Natural killer cell (primary cell): ENCODE data around the gene HOXB4. TPM values are rescaled to one million over a fixed set of nuclear protein-coding genes. Genes with fewer than 3 reads are reported as not detected.
"Not testable (repeated sequence)": the region's sequence is repeated elsewhere in the genome, so short reads cannot be mapped to it uniquely, and the experiment has no call there.

Source experiments
- ATAC-seq, 3 donors: fragments of 150-1000 bp in 2 of 3; fragments of 200-7000 bp in 1 of 3; cut with Tn5 transposase; 1 replicate in 1 of 3; 2 replicates in 2 of 3; pipeline ENCODE4 v1.10.0; 2021; ENCODE audit warnings: mild to moderate bottlenecking in 2 of 3, moderate library complexity in 2 of 3
- DNase-seq, 2 donors: peaks; one replicate each; pipeline versions ENCODE4 v3.0.0 to v3.0.0-alpha.2; 2013 to 2021; ENCODE audit warnings: mixed read lengths in 1 of 2
- H3K27ac ChIP-seq: one replicate; pipeline ENCODE4 v1.5.1; 2013; ENCODE audit warnings: mild to moderate bottlenecking, low read length
- H3K27me3 ChIP-seq: one replicate; pipeline ENCODE4 v1.6.1; 2013; ENCODE audit warnings: low read length; ENCODE audit not compliant: control insufficient read depth, insufficient read depth
- H3K36me3 ChIP-seq: one replicate; pipeline ENCODE4 v1.6.1; 2013; ENCODE audit warnings: low read length; ENCODE audit not compliant: control insufficient read depth, insufficient read depth
- H3K4me1 ChIP-seq: one replicate; pipeline ENCODE4 v1.6.1; 2013; ENCODE audit warnings: low read length; ENCODE audit not compliant: control insufficient read depth, insufficient read depth
- H3K4me3 ChIP-seq: one replicate; pipeline ENCODE4 v1.5.1; 2013; ENCODE audit warnings: low read length
- H3K9me3 ChIP-seq: one replicate; pipeline ENCODE4 v1.6.1; 2013; ENCODE audit warnings: low read length; ENCODE audit not compliant: control insufficient read depth, insufficient read depth
- H3K27ac Mint-ChIP-seq, 2 donors: one replicate each; pipeline ENCODE4 v1.8.0; 2022; ENCODE audit warnings: mild to moderate bottlenecking in 2 of 2, mixed read lengths in 2 of 2, moderate library complexity in 1 of 2
- H3K27me3 Mint-ChIP-seq, 2 donors: one replicate each; pipeline ENCODE4 v1.8.0; 2022; ENCODE audit warnings: low read depth in 2 of 2, mixed read lengths in 2 of 2
- H3K36me3 Mint-ChIP-seq: one replicate; pipeline ENCODE4 v1.8.0; 2022; ENCODE audit warnings: mixed read lengths
- H3K4me1 Mint-ChIP-seq, 2 donors: one replicate each; pipeline ENCODE4 v1.8.0; 2022; ENCODE audit warnings: mixed read lengths in 2 of 2
- H3K4me3 Mint-ChIP-seq: one replicate; pipeline ENCODE4 v1.8.0; 2022; ENCODE audit warnings: mild to moderate bottlenecking, moderate library complexity, mixed read lengths
- H3K9me3 Mint-ChIP-seq, 2 donors: one replicate each; pipeline ENCODE4 v1.8.0; 2022; ENCODE audit warnings: mixed read lengths in 2 of 2
- WGBS: methylation state at CpG from one replicate; pipeline ENCODE4 v1.1.7; 2013; ENCODE audit warnings: missing lambda C conversion rate; ENCODE audit not compliant: insufficient coverage; 5-methylcytosine and 5-hydroxymethylcytosine counted together
- intact Hi-C: fragments of 100-400 bp; cut with micrococcal nuclease; formaldehyde crosslinking; loops from one replicate; pipeline ENCODE4 v1.14.2; 2022
- total RNA-seq, 4 donors: library from RNA; stranded (reverse); fragments of 120-200 nt in 1 of 4; gene quantifications; one replicate each; pipeline versions ENCODE4 v1.2.3 to v1.2.4, GENCODE V29; 2013 to 2022
- TF ChIP-seq, protein P1 (sequence below): fragments of 200-600 bp; IDR thresholded peaks from one replicate; pipeline ENCODE4 v1.8.0; 2022; ENCODE audit warnings: antibody characterized with exemption

The HOXB4 gene
- total RNA-seq, 3 donors from 2014 or later (not counting 1 experiment from before 2014, with no cell fraction given), result 3.5 to 6.7 (median 5.7) TPM

DNA sequence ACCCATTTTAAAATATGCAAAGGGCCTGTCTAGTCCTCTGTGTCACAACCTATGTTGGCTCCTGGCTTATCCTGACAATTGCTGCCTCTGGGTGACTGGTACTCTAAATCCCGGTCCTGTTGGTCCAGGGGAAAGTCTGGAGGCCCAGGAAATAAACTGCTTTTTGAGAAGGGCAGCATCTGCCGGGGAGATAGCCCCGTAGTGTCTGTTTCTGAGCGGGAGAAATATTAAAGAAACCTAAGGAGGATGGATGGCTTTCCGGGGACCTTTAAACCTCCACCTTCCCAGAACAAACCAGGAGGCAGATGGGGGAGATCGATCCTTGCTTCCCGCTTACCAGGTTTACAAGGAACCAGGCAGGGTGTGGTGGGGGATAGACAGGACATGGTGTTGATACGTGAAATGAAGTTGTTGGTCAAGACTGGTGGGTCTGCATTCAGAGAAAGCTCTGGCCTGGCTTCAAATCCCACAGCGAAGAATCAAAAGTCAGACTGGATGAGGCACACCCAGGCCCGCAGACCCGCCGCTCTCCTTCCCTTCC lies 37.0 kb downstream of the HOXB4 start:
- DNase-seq, result peak in 1 of 2 donors; percentile 40
- 33% methylated on average over 11 of the region's 12 CpGs for WGBS

GRCh38 chr17:48540213-48540612 lies 37.9 kb downstream of the HOXB4 start:
- no peaks in the 10 kb centered on the region for H3K9me3 ChIP-seq
- H3K4me1 ChIP-seq, result peaks cover 31% of the 10 kb centered on the region
- H3K4me1 Mint-ChIP-seq, result peaks cover 43 to 46% of the 10 kb centered on the region in 2 donors
- H3K27me3 ChIP-seq, result no peaks in the 10 kb centered on the region
- no peak overlapping the region for H3K27ac ChIP-seq
- H3K9me3 Mint-ChIP-seq, result no peaks in the 10 kb centered on the region
- peaks cover 7% of the 10 kb centered on the region for H3K36me3 Mint-ChIP-seq
- peak overlapping the region; percentile 57 for H3K4me3 Mint-ChIP-seq
- no peaks in the 10 kb centered on the region for H3K36me3 ChIP-seq
- ATAC-seq, result no peak
- WGBS, result 100% methylated on average over 1 of the region's 1 CpG
- H3K27ac Mint-ChIP-seq, result peak overlapping the region; percentile 41 to 99
- TF ChIP-seq, protein P1, sequence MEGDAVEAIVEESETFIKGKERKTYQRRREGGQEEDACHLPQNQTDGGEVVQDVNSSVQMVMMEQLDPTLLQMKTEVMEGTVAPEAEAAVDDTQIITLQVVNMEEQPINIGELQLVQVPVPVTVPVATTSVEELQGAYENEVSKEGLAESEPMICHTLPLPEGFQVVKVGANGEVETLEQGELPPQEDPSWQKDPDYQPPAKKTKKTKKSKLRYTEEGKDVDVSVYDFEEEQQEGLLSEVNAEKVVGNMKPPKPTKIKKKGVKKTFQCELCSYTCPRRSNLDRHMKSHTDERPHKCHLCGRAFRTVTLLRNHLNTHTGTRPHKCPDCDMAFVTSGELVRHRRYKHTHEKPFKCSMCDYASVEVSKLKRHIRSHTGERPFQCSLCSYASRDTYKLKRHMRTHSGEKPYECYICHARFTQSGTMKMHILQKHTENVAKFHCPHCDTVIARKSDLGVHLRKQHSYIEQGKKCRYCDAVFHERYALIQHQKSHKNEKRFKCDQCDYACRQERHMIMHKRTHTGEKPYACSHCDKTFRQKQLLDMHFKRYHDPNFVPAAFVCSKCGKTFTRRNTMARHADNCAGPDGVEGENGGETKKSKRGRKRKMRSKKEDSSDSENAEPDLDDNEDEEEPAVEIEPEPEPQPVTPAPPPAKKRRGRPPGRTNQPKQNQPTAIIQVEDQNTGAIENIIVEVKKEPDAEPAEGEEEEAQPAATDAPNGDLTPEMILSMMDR, result no peak
- H3K27me3 Mint-ChIP-seq, result peaks cover 0 to 24% of the 10 kb centered on the region in 2 donors
- no peak for DNase-seq
- intact Hi-C loops, result no loop called here
- H3K4me3 ChIP-seq, result no peak overlapping the region

More for the DNA sequence above, 37.0 kb downstream of the HOXB4 start:
- H3K9me3 Mint-ChIP-seq, result no peaks in the 10 kb centered on the region
- peaks cover 52% of the 10 kb centered on the region in 2 donors for H3K4me1 Mint-ChIP-seq
- H3K27me3 ChIP-seq, result no peaks in the 10 kb centered on the region
- H3K27me3 Mint-ChIP-seq, result peaks cover 0 to 26% of the 10 kb centered on the region in 2 donors
- peaks cover 35% of the 10 kb centered on the region for H3K4me1 ChIP-seq
- TF ChIP-seq, protein P1, result no peak
- peak overlapping the region; percentile 99 for H3K4me3 Mint-ChIP-seq
- peak overlapping the region; percentile 77 for H3K4me3 ChIP-seq
- no peak for ATAC-seq
- peak overlapping the region; percentile 95 for H3K27ac ChIP-seq
- intact Hi-C loops, result no loop called here
- H3K9me3 ChIP-seq, result no peaks in the 10 kb centered on the region
- H3K27ac Mint-ChIP-seq, result peak overlapping the region; percentile 94 to 99
- H3K36me3 ChIP-seq, result no peaks in the 10 kb centered on the region
- peaks cover 7% of the 10 kb centered on the region for H3K36me3 Mint-ChIP-seq

DNA sequence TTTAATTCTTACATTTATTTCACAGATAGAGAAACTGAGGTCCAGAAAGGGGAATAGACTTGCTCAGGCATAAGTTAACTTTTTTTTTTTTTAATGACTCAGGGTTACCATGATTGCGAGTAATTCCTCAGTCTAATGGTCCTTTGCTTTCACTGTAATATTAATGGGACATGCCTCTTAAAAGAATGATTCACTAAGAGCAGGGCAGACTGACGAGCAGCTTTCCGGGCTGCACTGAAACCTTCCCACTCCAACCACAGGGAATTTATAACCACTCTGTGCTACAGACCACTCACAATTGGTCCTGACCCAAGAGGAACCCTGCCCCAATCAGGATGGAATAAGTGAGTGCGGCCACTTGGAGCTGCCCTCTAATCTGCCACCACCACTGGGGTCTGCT lies 39.0 kb downstream of the HOXB4 start:
- WGBS, result 89% methylated on average over 4 of the region's 4 CpGs
- H3K27ac ChIP-seq, result no peak overlapping the region
- Mint-ChIP-seq H3K4me3 (no peak overlapping the region), H3K9me3 (no peaks in the 10 kb centered on the region), H3K27ac (no peak overlapping the region), H3K27me3 (peaks cover 0 to 22% of the 10 kb centered on the region in 2 donors), H3K36me3 (peaks cover 7% of the 10 kb centered on the region), H3K4me1 (peaks cover 32 to 36% of the 10 kb centered on the region in 2 donors)
- no peaks in the 10 kb centered on the region for H3K27me3 ChIP-seq
- no peak for DNase-seq
- no peaks in the 10 kb centered on the region for H3K9me3 ChIP-seq
- TF ChIP-seq, protein P1, result no peak
- peaks cover 24% of the 10 kb centered on the region for H3K4me1 ChIP-seq
- intact Hi-C loops, result no loop called here
- no peak overlapping the region for H3K4me3 ChIP-seq
- no peaks in the 10 kb centered on the region for H3K36me3 ChIP-seq
- no peak for ATAC-seq

GRCh38 chr17:48537316-48537715 lies 40.8 kb downstream of the HOXB4 start:
- Mint-ChIP-seq H3K9me3 (no peaks in the 10 kb centered on the region), H3K27ac (no peak overlapping the region), H3K4me1 (peaks cover 20% of the 10 kb centered on the region in 2 donors), H3K27me3 (peaks cover 0 to 15% of the 10 kb centered on the region in 2 donors), H3K36me3 (peaks cover under 1% of the 10 kb centered on the region), H3K4me3 (no peak overlapping the region)
- no peak overlapping the region for H3K4me3 ChIP-seq
- peaks cover 15% of the 10 kb centered on the region for H3K4me1 ChIP-seq
- H3K9me3 ChIP-seq, result no peaks in the 10 kb centered on the region
- ATAC-seq, result no peak
- WGBS, result no CpG with 5 or more reads among the region's 3 CpGs
- TF ChIP-seq, protein P1, result no peak
- no peaks in the 10 kb centered on the region for H3K27me3 ChIP-seq
- DNase-seq, result no peak
- intact Hi-C loops, result no loop called here
- H3K27ac ChIP-seq, result no peak overlapping the region
- H3K36me3 ChIP-seq, result no peaks in the 10 kb centered on the region

GRCh38 chr17:48535793-48536559 lies 42.2 kb downstream of the HOXB4 start:
- H3K36me3 Mint-ChIP-seq, H3K27ac ChIP-seq, H3K9me3 ChIP-seq, H3K4me3 Mint-ChIP-seq, H3K27ac Mint-ChIP-seq, H3K27me3 ChIP-seq, H3K4me1 ChIP-seq, intact Hi-C loops, H3K27me3 Mint-ChIP-seq, ATAC-seq, H3K9me3 Mint-ChIP-seq, DNase-seq, H3K36me3 ChIP-seq, H3K4me3 ChIP-seq: not testable (repeated sequence)
- peaks cover 7 to 10% of the 10 kb centered on the region in 2 donors for H3K4me1 Mint-ChIP-seq
- WGBS, result 86% methylated on average over 6 of the region's 9 CpGs
